IPS-20b (cell line): ENCODE measurements around the gene CDH4.
"Not testable (repeated sequence)": the region's sequence is repeated elsewhere in the genome, so short reads cannot be mapped to it uniquely, and the experiment has no call there.

Experiments used
- H3K27ac ChIP-seq: one replicate; pipeline ENCODE4 v1.5.1; 2013; ENCODE audit warnings: low read length
- H3K27me3 ChIP-seq: 2 replicates; pipeline ENCODE4 v1.6.1; 2013; ENCODE audit warnings: mild to moderate bottlenecking, low read length, inconsistent platforms; ENCODE audit not compliant: insufficient read depth
- H3K36me3 ChIP-seq: 2 replicates; pipeline ENCODE4 v1.6.1; 2013; ENCODE audit warnings: low read depth, mild to moderate bottlenecking, inconsistent platforms, low read length, moderate library complexity; ENCODE audit not compliant: insufficient read depth
- H3K4me1 ChIP-seq: 2 replicates; pipeline ENCODE4 v1.6.1; 2013; ENCODE audit warnings: mild to moderate bottlenecking, control low read depth, inconsistent platforms, low read length, moderate library complexity; ENCODE audit not compliant: insufficient read depth
- H3K4me3 ChIP-seq: 2 replicates; pipeline ENCODE4 v1.5.1; 2013; ENCODE audit warnings: mild to moderate bottlenecking, low read length, inconsistent platforms
- H3K9ac ChIP-seq: 2 replicates; pipeline ENCODE4 v1.6.1; 2013; ENCODE audit warnings: low read depth, mild to moderate bottlenecking, inconsistent platforms, low read length, moderate library complexity
- H3K9me3 ChIP-seq: 2 replicates; pipeline ENCODE4 v1.6.1; 2013; ENCODE audit warnings: mild to moderate bottlenecking, low read depth, low read length, inconsistent platforms; ENCODE audit not compliant: insufficient read depth

The CDH4 gene

GRCh38 chr20:61399433-61399832, 147.4 kb downstream of the CDH4 start:
- no peak overlapping the region for H3K27ac ChIP-seq
- H3K9me3 ChIP-seq, result no peaks in the 10 kb centered on the region
- H3K27me3 ChIP-seq, result peaks cover 52% of the 10 kb centered on the region
- H3K36me3 ChIP-seq, result no peaks in the 10 kb centered on the region
- no peak overlapping the region for H3K9ac ChIP-seq
- H3K4me3 ChIP-seq, result no peak overlapping the region
- no peaks in the 10 kb centered on the region for H3K4me1 ChIP-seq

- no peak overlapping the region for H3K4me3 ChIP-seq
- no peak overlapping the region for H3K27ac ChIP-seq
- no peaks in the 10 kb centered on the region for H3K4me1 ChIP-seq
- no peaks in the 10 kb centered on the region for H3K9me3 ChIP-seq
- no peak overlapping the region for H3K9ac ChIP-seq
- no peaks in the 10 kb centered on the region for H3K36me3 ChIP-seq
- H3K27me3 ChIP-seq, result peaks cover 59% of the 10 kb centered on the region
Observed at GRCh38 chr20:61400499-61400898, 148.4 kb downstream of the CDH4 start.

DNA sequence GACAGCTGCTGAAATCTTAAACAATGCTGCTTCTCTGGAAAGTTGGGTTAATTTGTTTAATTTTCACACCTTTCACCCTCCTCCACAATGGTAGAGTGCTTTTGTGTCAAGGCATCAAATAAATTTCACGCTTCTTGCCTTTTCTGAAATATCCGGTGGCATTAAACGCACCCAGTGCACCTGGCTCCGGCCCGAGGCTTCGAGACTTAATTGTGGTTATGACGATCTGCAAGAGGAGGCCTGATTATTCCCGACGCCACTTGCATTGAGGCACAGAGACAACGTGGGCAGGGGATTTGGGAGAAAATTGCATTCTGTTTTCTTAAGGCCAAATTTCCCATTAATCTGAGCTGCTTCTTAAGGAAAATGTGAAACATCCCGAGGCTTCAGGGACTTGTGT, 152.2 kb downstream of the CDH4 start:
- Histone ChIP-seq H3K27ac (no peak overlapping the region), H3K4me1 (no peaks in the 10 kb centered on the region), H3K9ac (no peak overlapping the region), H3K27me3 (peaks cover 81% of the 10 kb centered on the region), H3K36me3 (no peaks in the 10 kb centered on the region), H3K9me3 (no peaks in the 10 kb centered on the region), H3K4me3 (no peak overlapping the region)

DNA sequence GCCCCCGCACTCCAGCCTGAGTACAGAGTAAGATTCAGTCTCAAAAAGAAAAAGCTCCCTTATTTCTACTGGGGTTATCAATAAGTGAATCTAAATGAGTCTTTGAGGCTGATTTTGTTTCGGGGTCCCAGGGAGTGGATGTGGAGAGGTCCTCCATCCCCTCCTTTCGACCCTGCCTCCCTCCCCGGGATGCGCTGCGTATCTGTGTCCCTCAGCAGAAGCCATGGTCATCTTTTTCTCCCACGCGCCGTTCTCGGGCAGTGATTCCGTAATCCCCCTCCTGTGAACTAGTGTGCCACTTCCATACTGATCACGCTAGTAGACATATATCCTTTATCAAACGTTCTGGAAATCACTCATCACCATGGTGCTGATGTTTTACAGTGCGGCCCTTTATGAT, 152.9 kb downstream of the CDH4 start:
- Histone ChIP-seq H3K27me3 (peaks cover 86% of the 10 kb centered on the region), H3K27ac (no peak overlapping the region), H3K36me3 (no peaks in the 10 kb centered on the region), H3K9ac (no peak overlapping the region), H3K4me1 (no peaks in the 10 kb centered on the region), H3K4me3 (no peak overlapping the region), H3K9me3 (no peaks in the 10 kb centered on the region)

- H3K9ac ChIP-seq, H3K9me3 ChIP-seq, H3K27ac ChIP-seq, H3K4me1 ChIP-seq, H3K4me3 ChIP-seq, H3K36me3 ChIP-seq: not testable (repeated sequence)
- H3K27me3 ChIP-seq, result peaks cover 83% of the 10 kb centered on the region
Observed at GRCh38 chr20:61406773-61407172, 154.7 kb downstream of the CDH4 start.

- Histone ChIP-seq H3K27ac (no peak overlapping the region), H3K4me3 (no peak overlapping the region), H3K36me3 (no peaks in the 10 kb centered on the region), H3K27me3 (peaks cover 82% of the 10 kb centered on the region), H3K9me3 (no peaks in the 10 kb centered on the region), H3K4me1 (no peaks in the 10 kb centered on the region), H3K9ac (no peak overlapping the region)
Observed at GRCh38 chr20:61407561-61407960, 155.5 kb downstream of the CDH4 start.

GRCh38 chr20:61408951-61409740, 157.1 kb downstream of the CDH4 start:
- H3K9me3 ChIP-seq, result no peaks in the 10 kb centered on the region
- no peak overlapping the region for H3K4me3 ChIP-seq
- no peaks in the 10 kb centered on the region for H3K4me1 ChIP-seq
- no peak overlapping the region for H3K9ac ChIP-seq
- H3K36me3 ChIP-seq, result no peaks in the 10 kb centered on the region
- H3K27me3 ChIP-seq, result peaks cover 71% of the 10 kb centered on the region
- no peak overlapping the region for H3K27ac ChIP-seq

GRCh38 chr20:61411743-61412142, 159.7 kb downstream of the CDH4 start:
- H3K27me3 ChIP-seq, result peaks cover 75% of the 10 kb centered on the region
- no peak overlapping the region for H3K4me3 ChIP-seq
- no peaks in the 10 kb centered on the region for H3K4me1 ChIP-seq
- H3K9ac ChIP-seq, result no peak overlapping the region
- no peaks in the 10 kb centered on the region for H3K9me3 ChIP-seq
- no peak overlapping the region for H3K27ac ChIP-seq
- no peaks in the 10 kb centered on the region for H3K36me3 ChIP-seq

DNA sequence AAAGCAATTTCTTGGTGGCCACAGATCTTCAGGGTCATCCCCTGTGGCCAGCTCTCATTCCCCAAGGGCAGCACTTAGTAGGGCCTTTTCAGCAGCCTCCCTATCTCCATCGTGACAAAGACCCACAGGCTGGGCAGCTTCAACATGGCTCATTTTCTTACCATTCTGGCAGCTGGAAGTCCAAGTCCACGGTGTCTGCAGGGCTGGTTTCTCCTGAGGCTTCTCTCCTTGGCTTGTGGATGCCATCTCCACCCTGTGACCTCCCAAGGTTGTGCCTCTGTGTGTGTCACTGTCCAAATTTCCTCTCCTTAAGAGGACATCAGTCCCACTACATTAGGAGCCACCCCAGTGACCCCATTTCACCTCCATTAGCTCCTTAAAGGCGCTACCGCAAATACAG, 161.7 kb downstream of the CDH4 start:
- Histone ChIP-seq H3K36me3 (no peaks in the 10 kb centered on the region), H3K9ac (no peak overlapping the region), H3K9me3 (no peaks in the 10 kb centered on the region), H3K4me3 (no peak overlapping the region), H3K27ac (no peak overlapping the region), H3K27me3 (peaks cover 70% of the 10 kb centered on the region), H3K4me1 (no peaks in the 10 kb centered on the region)

DNA sequence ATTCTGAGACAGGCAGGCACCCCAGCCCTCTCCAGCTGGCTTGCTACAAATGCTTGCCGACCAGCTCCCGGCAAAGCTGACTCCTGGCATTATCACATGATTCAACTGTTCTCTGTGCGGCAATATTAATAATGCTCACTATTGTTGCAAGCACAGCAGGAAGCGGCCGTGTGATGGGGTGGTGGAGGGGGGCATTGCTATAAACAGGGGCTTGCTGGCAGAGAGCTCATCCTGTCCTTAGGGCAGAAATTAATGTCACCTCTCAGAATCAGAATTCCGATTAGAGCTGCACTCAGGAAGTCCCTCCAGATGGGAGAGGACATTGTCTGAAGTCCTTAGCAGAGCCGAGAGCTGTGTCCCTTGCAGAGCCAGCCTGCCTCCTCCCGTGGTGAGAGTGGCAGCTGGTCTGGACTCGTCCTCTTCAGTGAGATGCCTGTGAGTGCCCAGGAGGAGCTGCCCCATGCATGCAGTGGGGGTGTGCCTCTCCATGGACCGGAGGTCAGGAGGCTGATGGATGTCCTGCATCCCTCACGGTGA, 162.5 kb downstream of the CDH4 start:
- Histone ChIP-seq H3K27ac (no peak overlapping the region), H3K27me3 (peaks cover 70% of the 10 kb centered on the region), H3K9me3 (no peaks in the 10 kb centered on the region), H3K4me3 (no peak overlapping the region), H3K4me1 (no peaks in the 10 kb centered on the region), H3K9ac (no peak overlapping the region), H3K36me3 (no peaks in the 10 kb centered on the region)

GRCh38 chr20:61416546-61416945, 164.5 kb downstream of the CDH4 start:
- Histone ChIP-seq H3K9ac (no peak overlapping the region), H3K27ac (no peak overlapping the region), H3K36me3 (no peaks in the 10 kb centered on the region), H3K4me3 (no peak overlapping the region), H3K4me1 (0 out of 2 replicates have a peak, but pooled peaks cover 3% of the 10 kb centered on the region), H3K9me3 (no peaks in the 10 kb centered on the region), H3K27me3 (peaks cover 66% of the 10 kb centered on the region)

DNA sequence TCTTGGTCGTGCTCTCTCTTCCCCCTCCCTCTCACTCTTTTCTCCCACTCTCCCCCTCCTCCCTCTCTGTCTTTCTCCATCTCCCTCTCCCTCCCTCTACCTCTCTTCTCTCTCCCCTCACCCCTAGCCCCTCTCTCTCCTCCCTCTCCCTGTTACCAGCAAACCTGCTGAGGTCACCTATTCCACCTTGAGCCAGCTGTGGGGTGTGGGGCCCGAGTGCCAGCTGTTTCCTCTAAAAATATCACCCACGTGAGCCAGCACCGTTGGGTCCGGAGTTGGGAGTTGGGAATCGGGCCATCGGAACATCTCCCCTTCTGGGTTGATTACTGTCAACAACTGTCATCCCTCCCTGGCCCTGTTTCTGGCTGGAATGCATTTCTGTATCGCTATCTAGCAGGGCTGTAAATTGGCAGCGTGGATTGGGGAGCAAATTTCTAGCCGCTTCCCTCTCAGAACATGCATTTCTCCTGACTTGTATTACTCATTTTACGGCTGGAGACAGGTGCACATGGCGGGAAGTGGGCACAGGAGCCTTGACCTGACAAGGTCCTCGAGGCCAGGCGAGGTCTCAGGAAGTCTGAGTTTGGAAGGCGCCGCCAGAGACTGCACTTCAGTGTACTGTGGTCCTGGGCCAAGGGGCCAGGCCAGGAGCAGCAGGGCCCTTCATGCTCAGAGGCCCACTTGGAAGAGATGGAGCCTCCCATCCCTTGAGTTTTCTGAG, 165.3 kb downstream of the CDH4 start:
- Histone ChIP-seq H3K4me1 (peaks cover 3% of the 10 kb centered on the region; the same call in 1 of the 2 replicates), H3K27me3 (peaks cover 58% of the 10 kb centered on the region), H3K9me3 (no peaks in the 10 kb centered on the region), H3K9ac (no peak overlapping the region), H3K27ac (no peak overlapping the region), H3K36me3 (no peaks in the 10 kb centered on the region), H3K4me3 (no peak overlapping the region)
